NCI-H1436 (cell line): Measurements from ENCODE around the gene SRP68.

ENCODE experiments used
- DNase-seq: peaks from one replicate; lab custom pipeline; 2025; lab: John Stamatoyannopoulos, UW

SRP68 gene

GRCh38 chr17:76072148-76072858, at the start of gene SRP68:
Gene SRP68, minus strand, starts transcription at chr17:76072517. Its CDS starts 26 bp downstream, at chr17:76072491.
- peak; percentile 86 for DNase-seq

GRCh38 chr17:76121932-76122430, 49.7 kb upstream of the SRP68 start:
- no peak for DNase-seq

GRCh38 chr17:76120658-76121008, 48.3 kb upstream of the SRP68 start:
- no peak for DNase-seq

GRCh38 chr17:76119409-76120371, 47.4 kb upstream of the SRP68 start:
- no peak for DNase-seq

- DNase-seq, result no peak
Measured at GRCh38 chr17:76115138-76115754, 42.9 kb upstream of the SRP68 start.

- no peak for DNase-seq
Measured at GRCh38 chr17:76111956-76112355, 39.6 kb upstream of the SRP68 start.

GRCh38 chr17:76107509-76107908, 35.2 kb upstream of the SRP68 start:
- DNase-seq, result no peak

- no peak for DNase-seq
Measured at GRCh38 chr17:76106703-76107102, 34.4 kb upstream of the SRP68 start.

GRCh38 chr17:76104896-76105231, 32.5 kb upstream of the SRP68 start:
- no peak for DNase-seq

GRCh38 chr17:76104140-76104895, 32.0 kb upstream of the SRP68 start:
- DNase-seq, result no peak

GRCh38 chr17:76103274-76104139, 31.2 kb upstream of the SRP68 start, which contains the start of gene EXOC7:
Gene EXOC7, minus strand, starts transcription at chr17:76103787. Its CDS starts 95 bp downstream, at chr17:76103692.
- peak; percentile 96 for DNase-seq

GRCh38 chr17:76102944-76103273, 30.6 kb upstream of the SRP68 start:
- DNase-seq, result no peak

GRCh38 chr17:76097716-76098295, 25.5 kb upstream of the SRP68 start:
- DNase-seq, result no peak

- no peak for DNase-seq
Measured at GRCh38 chr17:76095943-76096342, 23.6 kb upstream of the SRP68 start.

GRCh38 chr17:76094046-76094445, 21.7 kb upstream of the SRP68 start:
- DNase-seq, result no peak

- no peak for DNase-seq
Measured at GRCh38 chr17:76092526-76093413, 20.5 kb upstream of the SRP68 start.

GRCh38 chr17:76091526-76092286, 19.4 kb upstream of the SRP68 start:
- no peak for DNase-seq

- DNase-seq, result no peak
Measured at GRCh38 chr17:76090517-76091129, 18.3 kb upstream of the SRP68 start.
